DMS153 treated with DMSO at 0.1 percent for 48 hours (cell line): ENCODE measurements around the gene GCK.
"Not testable (repeated sequence)": the region's sequence is repeated elsewhere in the genome, so short reads cannot be mapped to it uniquely, and the experiment has no call there.

Experiments used
- DNase-seq: peaks from one replicate; lab custom pipeline; 2025; ENCODE audit not compliant: unreplicated experiment; lab: John Stamatoyannopoulos, UW

The GCK gene

GRCh38 chr7:44206008-44206407 lies 16.8 kb upstream of the GCK start:
- DNase-seq, result no peak

- no peak for DNase-seq
Observed at GRCh38 chr7:44201813-44202212, 12.6 kb upstream of the GCK start.

GRCh38 chr7:44200699-44201461 lies 11.6 kb upstream of the GCK start, which contains the start of gene YKT6:
Gene YKT6 (plus strand): TSS chr7:44200978. CDS start chr7:44201136, 158 bp downstream.
- DNase-seq, result peak; percentile 90

- DNase-seq, result not testable (repeated sequence)
Observed at GRCh38 chr7:44200163-44200562, 10.9 kb upstream of the GCK start.

GRCh38 chr7:44197474-44197873 lies 8.2 kb upstream of the GCK start:
- no peak for DNase-seq

GRCh38 chr7:44196450-44196872 lies 7.2 kb upstream of the GCK start:
- no peak for DNase-seq

GRCh38 chr7:44195889-44196288 lies 6.7 kb upstream of the GCK start:
- DNase-seq, result no peak

- DNase-seq, result no peak
Observed at GRCh38 chr7:44194562-44195145, 5.4 kb upstream of the GCK start.

- no peak for DNase-seq
Observed at GRCh38 chr7:44194069-44194468, 4.8 kb upstream of the GCK start.

- DNase-seq, result no peak
Observed at GRCh38 chr7:44193011-44193802, 4.0 kb upstream of the GCK start.

- DNase-seq, result no peak
Observed at GRCh38 chr7:44191171-44191570, 1.9 kb upstream of the GCK start.

GRCh38 chr7:44189993-44190872 lies 994 bp upstream of the GCK start:
- no peak for DNase-seq

GRCh38 chr7:44188480-44189225 lies 586 bp downstream of the GCK start:
- DNase-seq, result no peak

- DNase-seq, result no peak
Observed at GRCh38 chr7:44187636-44188416, 1.4 kb downstream of the GCK start.

GRCh38 chr7:44186736-44187135 lies 2.5 kb downstream of the GCK start:
- no peak for DNase-seq

GRCh38 chr7:44185729-44186128 lies 3.5 kb downstream of the GCK start:
- no peak for DNase-seq

GRCh38 chr7:44184873-44185446 lies 4.3 kb downstream of the GCK start:
- no peak for DNase-seq

GRCh38 chr7:44184206-44184872 lies 4.9 kb downstream of the GCK start:
- no peak for DNase-seq

- DNase-seq, result no peak
Observed at GRCh38 chr7:44183386-44183785, 5.9 kb downstream of the GCK start.
